Right atrium auricular region (tissue), 2 donors: Measurements from ENCODE around the gene ARSB. TPM values are rescaled to one million over a fixed set of nuclear protein-coding genes. Genes with fewer than 3 reads are reported as not detected.

Source experiments
- DNase-seq: peaks from one replicate; pipeline ENCODE4 v3.0.0-alpha.2; 2019; ENCODE audit warnings: low spot score
- H3K27ac ChIP-seq, 2 donors: fragments of 200-600 bp; sonication (generic); 1 replicate in 1 of 2; 2 replicates in 1 of 2; pipeline ENCODE4 v1.5.1; 2016 to 2019
- H3K27me3 ChIP-seq, 2 donors: fragments of 200-600 bp; sonication (generic); one replicate each; pipeline versions ENCODE4 v1.5.1 to v1.6.0; 2017 to 2019
- H3K36me3 ChIP-seq: fragments of 200-600 bp; sonication (generic); one replicate; pipeline ENCODE4 v1.5.1; 2016
- H3K4me1 ChIP-seq, 2 donors: fragments of 200-600 bp; sonication (generic); one replicate each; pipeline versions ENCODE4 v1.5.1 to v1.6.0; 2017 to 2019
- H3K4me3 ChIP-seq, 2 donors: fragments of 200-600 bp; sonication (generic); 1 replicate in 1 of 2; 2 replicates in 1 of 2; pipeline ENCODE4 v1.5.1; 2017 to 2019; ENCODE audit warnings: mild to moderate bottlenecking in 1 of 2, moderate library complexity in 1 of 2
- H3K9me3 ChIP-seq, 2 donors: fragments of 200-600 bp; sonication (generic); one replicate each; pipeline ENCODE4 v1.5.1; 2019
- CTCF ChIP-seq, 2 donors: fragments of 200-600 bp; sonication (generic); IDR thresholded peaks; one replicate each; pipeline ENCODE4 v1.5.1; 2019; ENCODE audit warnings: antibody characterized with exemption in 2 of 2
- total RNA-seq, 2 donors: library from RNA; depleted of rRNA; stranded (reverse); fragments of >200 nt; gene quantifications; one replicate each; pipeline ENCODE4 v1.1.0, GENCODE V29; 2016

Gene ARSB
- total RNA-seq, 2 donors from 2014 or later: 11.5 to 16.4 TPM

- no peak overlapping the region for H3K4me3 ChIP-seq
- no peaks in the 10 kb centered on the region for H3K9me3 ChIP-seq
- no peak for TF ChIP-seq CTCF (IDR thresholded peaks at IDR 0.05)
- no peaks in the 10 kb centered on the region for H3K27me3 ChIP-seq
- no peak for DNase-seq
- no peak overlapping the region for H3K27ac ChIP-seq
- H3K36me3 ChIP-seq: no peaks in the 10 kb centered on the region
- peaks cover 0 to 3% of the 10 kb centered on the region in 2 donors for H3K4me1 ChIP-seq
These were observed 238.9 kb downstream of the ARSB start for GRCh38 chr5:78746021-78746770.

GRCh38 chr5:78744951-78745534 lies 240.1 kb downstream of the ARSB start:
- Histone ChIP-seq H3K4me1 (peaks cover 0 to 3% of the 10 kb centered on the region in 2 donors), H3K36me3 (no peaks in the 10 kb centered on the region), H3K27ac (no peak overlapping the region), H3K4me3 (no peak overlapping the region), H3K27me3 (no peaks in the 10 kb centered on the region), H3K9me3 (no peaks in the 10 kb centered on the region)
- no peak for DNase-seq
- TF ChIP-seq CTCF (IDR thresholded peaks at IDR 0.05): no peak

- Histone ChIP-seq H3K9me3 (peaks cover 0 to 3% of the 10 kb centered on the region in 2 donors), H3K4me1 (no peaks in the 10 kb centered on the region), H3K36me3 (no peaks in the 10 kb centered on the region), H3K27ac (no peak overlapping the region), H3K27me3 (no peaks in the 10 kb centered on the region), H3K4me3 (no peak overlapping the region)
- DNase-seq: no peak
- no peak for TF ChIP-seq CTCF (IDR thresholded peaks at IDR 0.05)
These were observed 244.1 kb downstream of the ARSB start for GRCh38 chr5:78741019-78741418.

- H3K36me3 ChIP-seq: no peaks in the 10 kb centered on the region
- DNase-seq: no peak
- no peaks in the 10 kb centered on the region for H3K27me3 ChIP-seq
- peaks cover 0 to 14% of the 10 kb centered on the region in 2 donors for H3K9me3 ChIP-seq
- H3K4me3 ChIP-seq: no peak overlapping the region
- no peaks in the 10 kb centered on the region for H3K4me1 ChIP-seq
- no peak overlapping the region for H3K27ac ChIP-seq
- TF ChIP-seq CTCF (IDR thresholded peaks at IDR 0.05): no peak
These were observed 246.3 kb downstream of the ARSB start for GRCh38 chr5:78738693-78739300.

- H3K9me3 ChIP-seq: peaks cover 0 to 14% of the 10 kb centered on the region in 2 donors
- H3K4me1 ChIP-seq: no peaks in the 10 kb centered on the region
- no peak overlapping the region for H3K27ac ChIP-seq
- no peak overlapping the region for H3K4me3 ChIP-seq
- no peak for DNase-seq
- H3K27me3 ChIP-seq: no peaks in the 10 kb centered on the region
- no peaks in the 10 kb centered on the region for H3K36me3 ChIP-seq
- no peak for TF ChIP-seq CTCF (IDR thresholded peaks at IDR 0.05)
These were observed 247.0 kb downstream of the ARSB start for GRCh38 chr5:78738104-78738503.
